ENCODE results near the gene CDCA4. TPM values are rescaled to one million over a fixed set of nuclear protein-coding genes. Genes with fewer than 3 reads are reported as not detected.

CDCA4 gene
- total and polyA plus RNA-seq, 2 donors, result 10.7 to 28.5 TPM

DNA sequence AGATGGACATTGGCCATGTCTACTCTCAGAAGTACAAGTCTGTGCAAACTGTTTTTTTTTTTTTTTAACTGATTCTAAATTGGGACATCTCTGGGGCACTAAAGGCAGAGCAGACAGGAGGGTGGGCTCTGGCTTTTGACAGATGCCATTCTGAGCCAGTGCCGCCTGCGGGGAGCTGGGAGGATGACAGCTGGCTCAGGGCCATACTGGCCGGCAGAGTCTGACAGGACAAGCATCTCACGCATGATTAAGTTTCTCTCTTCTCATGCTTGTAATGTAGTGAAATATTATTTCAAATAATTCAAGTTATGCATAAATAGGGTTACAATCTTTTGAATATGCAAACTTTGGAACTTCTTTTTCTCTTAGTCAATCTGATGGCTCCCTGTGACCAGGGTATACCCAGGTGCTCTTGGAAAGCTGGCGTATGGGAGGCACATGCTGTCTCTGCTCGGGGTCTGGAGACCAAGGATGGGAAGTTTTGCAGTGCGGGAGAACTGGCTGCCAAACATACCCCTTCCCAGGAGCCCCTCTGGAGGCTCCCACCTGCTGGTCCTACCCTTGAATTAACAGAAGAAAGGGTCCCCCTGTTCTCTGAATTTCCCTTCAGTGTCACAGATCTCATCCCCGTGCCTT is 7.6 kb downstream of the CDCA4 start:
- no peak for DNase-seq (ENCODE audit: low read depth in 6 of 9, low spot score in 9 of 9)
- Histone ChIP-seq H3K4me1 (ENCODE audit: control insufficient read depth in 2 of 2, insufficient read depth in 2 of 2, low read length in 2 of 2) (peaks cover 17 to 39% of the 10 kb centered on the region in 2 donors), H3K27ac (ENCODE audit: low read depth in 1 of 2, low read length in 1 of 2) (no peak overlapping the region), H3K27me3 (ENCODE audit: control insufficient read depth in 2 of 2, insufficient read depth in 1 of 2, low read length in 1 of 2) (no peaks in the 10 kb centered on the region), H3K36me3 (ENCODE audit: control insufficient read depth in 2 of 2, insufficient read depth in 2 of 2, low read length in 1 of 2) (peaks cover 38 to 64% of the 10 kb centered on the region in 2 donors), H3K4me3 (ENCODE audit: low read length in 2 of 2) (no peak overlapping the region), H3K9me3 (ENCODE audit: control insufficient read depth in 2 of 2, insufficient read depth in 1 of 2, low read length in 1 of 2) (no peaks in the 10 kb centered on the region)
- WGBS, result 91% methylated on average over 8 of the region's 8 CpGs

DNA sequence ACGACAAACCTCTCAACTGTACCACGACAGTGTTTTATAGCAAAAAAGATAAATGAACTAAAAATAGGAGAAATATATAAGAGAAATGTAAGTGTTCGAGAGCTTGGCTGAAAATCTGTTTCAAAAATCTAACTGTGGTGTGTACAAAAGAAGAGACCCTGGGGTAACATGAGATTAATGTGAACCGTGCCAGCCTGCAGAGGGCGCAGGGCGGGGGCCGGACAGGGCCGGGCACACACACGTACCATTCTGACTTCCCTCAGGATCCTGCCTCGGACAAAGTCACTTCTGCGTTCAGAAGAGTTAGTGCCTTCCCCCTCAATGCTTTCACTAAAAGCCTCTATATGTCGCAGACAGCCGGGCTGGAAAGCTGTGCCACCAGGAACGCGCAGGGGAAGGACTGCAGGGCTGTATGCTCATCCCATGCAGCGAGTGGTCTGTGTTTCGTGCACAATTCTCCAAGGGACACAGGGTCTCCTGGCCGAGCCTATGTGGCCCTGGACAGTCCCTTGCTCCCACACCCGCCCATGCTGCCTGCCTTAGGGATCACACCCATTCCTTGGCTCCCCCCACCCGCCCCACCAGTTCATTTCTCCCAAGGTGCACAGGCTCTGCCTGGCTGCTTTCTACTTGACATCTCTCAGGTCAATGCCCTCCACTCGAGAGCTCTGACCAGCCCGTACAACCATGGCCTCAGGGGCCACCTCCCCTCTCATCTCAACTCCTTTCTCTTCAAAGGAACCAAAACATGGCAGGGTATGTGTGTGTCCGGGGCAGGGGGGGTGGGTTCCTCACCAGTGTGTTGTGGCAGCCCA is 8.5 kb downstream of the CDCA4 start:
- Histone ChIP-seq H3K36me3 (ENCODE audit: control insufficient read depth in 2 of 2, insufficient read depth in 2 of 2, low read length in 1 of 2) (peaks cover 46 to 67% of the 10 kb centered on the region in 2 donors), H3K4me1 (ENCODE audit: control insufficient read depth in 2 of 2, insufficient read depth in 2 of 2, low read length in 2 of 2) (peaks cover 17 to 34% of the 10 kb centered on the region in 2 donors), H3K9me3 (ENCODE audit: control insufficient read depth in 2 of 2, insufficient read depth in 1 of 2, low read length in 1 of 2) (no peaks in the 10 kb centered on the region), H3K27me3 (ENCODE audit: control insufficient read depth in 2 of 2, insufficient read depth in 1 of 2, low read length in 1 of 2) (no peaks in the 10 kb centered on the region), H3K27ac (ENCODE audit: low read depth in 1 of 2, low read length in 1 of 2) (no peak overlapping the region), H3K4me3 (ENCODE audit: low read length in 2 of 2) (no peak overlapping the region)
- 93% methylated on average over 23 of the region's 23 CpGs for WGBS
- no peak for DNase-seq (ENCODE audit: low read depth in 6 of 9, low spot score in 9 of 9)

DNA sequence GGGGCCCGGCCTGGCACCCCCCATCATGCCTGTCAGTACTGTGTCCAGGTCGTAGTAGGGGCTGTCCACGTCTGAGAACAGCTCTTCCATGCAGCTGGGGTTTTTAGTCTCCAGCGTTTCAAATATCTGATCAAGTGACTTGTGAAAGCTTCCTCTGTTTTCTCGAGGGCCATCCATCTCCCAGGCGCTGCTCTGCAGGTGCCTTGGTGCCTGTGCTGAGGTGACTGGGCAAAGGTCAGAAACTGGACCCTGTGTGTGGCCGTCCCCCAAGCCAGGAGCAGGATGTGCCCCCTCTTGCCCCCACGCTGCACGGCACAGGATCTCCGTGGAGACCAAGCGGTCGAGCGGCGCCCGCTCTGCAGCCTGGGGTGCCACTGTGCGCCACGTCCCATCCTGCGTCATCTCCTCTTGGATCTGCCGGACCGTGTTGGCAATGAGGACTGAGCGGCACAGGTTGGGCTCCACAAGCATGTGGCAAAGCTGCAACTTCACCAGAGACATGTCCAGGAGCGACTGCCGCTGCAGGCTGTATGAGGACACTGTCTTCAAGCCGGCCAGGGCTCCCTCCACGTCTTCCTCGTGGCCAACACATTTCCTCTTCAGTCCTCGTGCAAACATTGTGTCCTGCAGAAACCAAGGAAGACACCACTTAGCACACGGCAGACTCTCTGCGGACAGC is 9.4 kb downstream of the CDCA4 start:
- H3K9me3 ChIP-seq (ENCODE audit: control insufficient read depth in 2 of 2, insufficient read depth in 1 of 2, low read length in 1 of 2), result no peaks in the 10 kb centered on the region
- no peaks in the 10 kb centered on the region for H3K27me3 ChIP-seq (ENCODE audit: control insufficient read depth in 2 of 2, insufficient read depth in 1 of 2, low read length in 1 of 2)
- no peak for DNase-seq (ENCODE audit: low read depth in 6 of 9, low spot score in 9 of 9)
- peaks cover 55 to 73% of the 10 kb centered on the region in 2 donors for H3K36me3 ChIP-seq (ENCODE audit: control insufficient read depth in 2 of 2, insufficient read depth in 2 of 2, low read length in 1 of 2)
- peaks cover 10 to 25% of the 10 kb centered on the region in 2 donors for H3K4me1 ChIP-seq (ENCODE audit: control insufficient read depth in 2 of 2, insufficient read depth in 2 of 2, low read length in 2 of 2)
- 92% methylated on average over 29 of the region's 29 CpGs for WGBS
- H3K27ac ChIP-seq (ENCODE audit: low read depth in 1 of 2, low read length in 1 of 2), result no peak overlapping the region
- no peak overlapping the region for H3K4me3 ChIP-seq (ENCODE audit: low read length in 2 of 2)

DNA sequence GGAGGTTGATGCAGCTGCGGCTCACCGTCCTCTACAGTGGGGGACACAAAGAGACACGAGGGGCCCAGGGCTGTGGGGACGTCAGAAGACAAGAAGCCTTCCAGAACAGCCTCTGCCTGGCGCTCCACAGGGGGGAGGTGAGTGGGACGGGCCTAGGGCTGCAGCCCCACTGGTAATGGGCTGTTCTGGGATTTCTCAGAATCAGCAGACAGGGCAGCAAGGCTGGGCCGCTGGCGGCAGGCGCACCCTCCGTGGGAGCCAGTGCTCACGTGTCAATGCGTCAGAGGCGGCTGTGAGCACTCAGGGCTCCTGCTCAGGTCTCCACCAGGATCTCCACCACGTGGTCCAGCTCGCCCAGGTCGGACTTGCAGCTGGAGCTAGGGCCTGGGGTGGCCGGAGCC is 10.0 kb downstream of the CDCA4 start:
- Histone ChIP-seq H3K27ac (ENCODE audit: low read depth in 1 of 2, low read length in 1 of 2) (no peak overlapping the region), H3K4me1 (ENCODE audit: control insufficient read depth in 2 of 2, insufficient read depth in 2 of 2, low read length in 2 of 2) (peaks cover 9 to 19% of the 10 kb centered on the region in 2 donors)

DNA sequence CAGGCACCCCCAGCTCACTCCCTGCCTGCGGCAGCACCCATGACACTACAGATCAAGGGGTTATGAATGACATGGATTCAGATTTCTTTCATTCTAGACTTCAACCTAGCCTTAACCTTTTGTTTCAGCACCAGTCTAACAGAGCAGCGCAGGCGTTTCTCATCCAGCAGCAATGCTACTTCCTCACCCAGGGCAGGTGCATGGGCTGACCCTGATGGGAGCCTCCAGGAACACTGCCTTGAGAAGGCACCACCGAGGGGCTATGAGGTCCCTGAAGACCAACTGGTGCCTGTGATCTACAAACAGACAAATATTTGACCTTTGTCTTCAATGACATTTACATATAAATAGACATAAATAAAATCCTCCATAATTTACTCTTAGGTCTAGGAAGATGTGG is 10.8 kb downstream of the CDCA4 start:
- no peaks in the 10 kb centered on the region for H3K9me3 ChIP-seq (ENCODE audit: control insufficient read depth in 2 of 2, insufficient read depth in 1 of 2, low read length in 1 of 2)
- H3K4me1 ChIP-seq (ENCODE audit: control insufficient read depth in 2 of 2, insufficient read depth in 2 of 2, low read length in 2 of 2), result peaks cover 9 to 11% of the 10 kb centered on the region in 2 donors
- H3K27ac ChIP-seq (ENCODE audit: low read depth in 1 of 2, low read length in 1 of 2), result no peak overlapping the region
- H3K4me3 ChIP-seq (ENCODE audit: low read length in 2 of 2), result no peak overlapping the region
- no peaks in the 10 kb centered on the region for H3K27me3 ChIP-seq (ENCODE audit: control insufficient read depth in 2 of 2, insufficient read depth in 1 of 2, low read length in 1 of 2)
- H3K36me3 ChIP-seq (ENCODE audit: control insufficient read depth in 2 of 2, insufficient read depth in 2 of 2, low read length in 1 of 2), result peaks cover 64 to 70% of the 10 kb centered on the region in 2 donors
- 99% methylated on average over 4 of the region's 4 CpGs for WGBS
- no peak for DNase-seq (ENCODE audit: low read depth in 6 of 9, low spot score in 9 of 9)

More for the DNA sequence above, 10.0 kb downstream of the CDCA4 start:
- Histone ChIP-seq H3K36me3 (ENCODE audit: control insufficient read depth in 2 of 2, insufficient read depth in 2 of 2, low read length in 1 of 2) (peaks cover 59 to 70% of the 10 kb centered on the region in 2 donors), H3K9me3 (ENCODE audit: control insufficient read depth in 2 of 2, insufficient read depth in 1 of 2, low read length in 1 of 2) (no peaks in the 10 kb centered on the region), H3K4me3 (ENCODE audit: low read length in 2 of 2) (no peak overlapping the region), H3K27me3 (ENCODE audit: control insufficient read depth in 2 of 2, insufficient read depth in 1 of 2, low read length in 1 of 2) (no peaks in the 10 kb centered on the region)
- WGBS, result 85% methylated on average over 17 of the region's 17 CpGs
- no peak for DNase-seq (ENCODE audit: low read depth in 6 of 9, low spot score in 9 of 9)

DNA sequence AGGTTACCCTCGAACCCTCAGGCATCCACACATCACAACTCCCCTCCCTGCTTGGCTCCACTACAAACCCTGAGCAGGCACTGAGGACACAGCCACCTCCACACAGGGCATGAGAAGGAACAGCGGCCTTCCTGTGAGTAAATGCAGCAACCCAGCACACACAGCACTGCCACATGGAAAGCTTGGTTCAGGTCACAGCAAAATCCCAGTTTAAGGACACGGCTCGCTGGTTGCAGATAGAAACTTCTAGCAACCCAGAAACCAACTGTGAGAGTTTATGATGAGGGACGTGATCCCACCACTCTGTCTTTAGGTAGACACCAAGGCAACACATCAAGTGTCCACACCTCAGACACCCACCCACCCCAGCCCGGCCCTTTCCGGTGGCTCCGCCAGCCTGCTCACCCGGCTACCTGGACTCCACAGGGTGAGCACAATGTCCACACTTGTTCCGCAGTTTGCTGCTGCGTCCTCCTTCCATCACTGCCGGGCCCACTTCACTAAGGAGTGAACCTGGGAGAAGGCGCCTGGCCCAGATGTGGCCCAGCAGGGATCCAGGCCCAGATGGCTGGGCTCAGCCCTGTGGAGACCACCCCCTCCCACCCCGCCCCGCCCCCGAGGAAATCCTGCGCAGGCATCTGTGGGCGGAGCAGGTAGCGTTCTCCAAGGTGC is 13.2 kb downstream of the CDCA4 start:
- Histone ChIP-seq H3K27me3 (ENCODE audit: control insufficient read depth in 2 of 2, insufficient read depth in 1 of 2, low read length in 1 of 2) (no peaks in the 10 kb centered on the region), H3K27ac (ENCODE audit: low read depth in 1 of 2, low read length in 1 of 2) (peak overlapping the region in 1 of 2 donors; percentile 18), H3K36me3 (ENCODE audit: control insufficient read depth in 2 of 2, insufficient read depth in 2 of 2, low read length in 1 of 2) (peaks cover 60 to 64% of the 10 kb centered on the region in 2 donors), H3K9me3 (ENCODE audit: control insufficient read depth in 2 of 2, insufficient read depth in 1 of 2, low read length in 1 of 2) (no peaks in the 10 kb centered on the region), H3K4me3 (ENCODE audit: low read length in 2 of 2) (no peak overlapping the region), H3K4me1 (ENCODE audit: control insufficient read depth in 2 of 2, insufficient read depth in 2 of 2, low read length in 2 of 2) (no peaks in the 10 kb centered on the region)
- 97% methylated on average over 19 of the region's 19 CpGs for WGBS
- no peak for DNase-seq (ENCODE audit: low read depth in 6 of 9, low spot score in 9 of 9)

DNA sequence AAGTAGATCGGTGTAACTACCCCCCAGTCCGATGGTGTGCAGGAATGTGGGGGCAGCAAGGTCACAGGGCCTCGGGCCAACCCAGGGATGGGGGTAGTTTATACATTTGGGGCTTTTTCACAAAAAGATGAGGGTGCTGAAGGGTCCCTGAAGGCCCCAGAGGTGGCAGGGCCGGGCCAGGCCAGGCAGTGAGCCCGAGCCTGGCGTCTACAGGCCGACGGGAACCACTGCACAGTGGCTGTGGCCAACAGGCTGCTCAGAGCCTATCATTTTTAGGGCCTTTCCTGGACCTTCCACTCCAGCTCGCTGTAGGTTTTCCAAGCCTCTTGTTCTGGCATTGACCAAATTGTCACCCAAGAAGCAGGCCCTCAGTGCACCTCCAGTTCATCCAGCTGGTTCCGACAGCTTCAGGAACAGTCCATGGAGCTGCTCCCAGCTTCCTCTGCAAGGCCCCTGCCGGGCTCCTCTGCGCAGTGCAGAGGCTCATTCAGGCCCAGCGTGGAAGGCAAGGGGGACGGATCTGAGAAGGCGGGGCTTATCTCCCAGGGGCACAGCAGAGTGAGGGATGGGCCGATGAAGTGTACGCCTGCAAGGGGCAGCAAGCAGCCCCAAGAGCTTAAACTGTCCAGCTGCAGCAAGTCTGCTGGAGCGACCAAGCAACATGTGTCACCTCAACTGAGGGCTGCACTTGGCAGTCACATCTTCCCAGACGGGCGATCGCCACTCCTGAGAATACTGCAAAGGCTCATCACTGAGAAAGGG is 13.9 kb downstream of the CDCA4 start:
- no peaks in the 10 kb centered on the region for H3K4me1 ChIP-seq (ENCODE audit: control insufficient read depth in 2 of 2, insufficient read depth in 2 of 2, low read length in 2 of 2)
- H3K27me3 ChIP-seq (ENCODE audit: control insufficient read depth in 2 of 2, insufficient read depth in 1 of 2, low read length in 1 of 2), result no peaks in the 10 kb centered on the region
- H3K36me3 ChIP-seq (ENCODE audit: control insufficient read depth in 2 of 2, insufficient read depth in 2 of 2, low read length in 1 of 2), result peaks cover 52 to 60% of the 10 kb centered on the region in 2 donors
- 97% methylated on average over 21 of the region's 21 CpGs for WGBS
- H3K9me3 ChIP-seq (ENCODE audit: control insufficient read depth in 2 of 2, insufficient read depth in 1 of 2, low read length in 1 of 2), result no peaks in the 10 kb centered on the region
- no peak overlapping the region for H3K27ac ChIP-seq (ENCODE audit: low read depth in 1 of 2, low read length in 1 of 2)
- DNase-seq (ENCODE audit: low read depth in 6 of 9, low spot score in 9 of 9), result no peak
- H3K4me3 ChIP-seq (ENCODE audit: low read length in 2 of 2), result no peak overlapping the region

DNA sequence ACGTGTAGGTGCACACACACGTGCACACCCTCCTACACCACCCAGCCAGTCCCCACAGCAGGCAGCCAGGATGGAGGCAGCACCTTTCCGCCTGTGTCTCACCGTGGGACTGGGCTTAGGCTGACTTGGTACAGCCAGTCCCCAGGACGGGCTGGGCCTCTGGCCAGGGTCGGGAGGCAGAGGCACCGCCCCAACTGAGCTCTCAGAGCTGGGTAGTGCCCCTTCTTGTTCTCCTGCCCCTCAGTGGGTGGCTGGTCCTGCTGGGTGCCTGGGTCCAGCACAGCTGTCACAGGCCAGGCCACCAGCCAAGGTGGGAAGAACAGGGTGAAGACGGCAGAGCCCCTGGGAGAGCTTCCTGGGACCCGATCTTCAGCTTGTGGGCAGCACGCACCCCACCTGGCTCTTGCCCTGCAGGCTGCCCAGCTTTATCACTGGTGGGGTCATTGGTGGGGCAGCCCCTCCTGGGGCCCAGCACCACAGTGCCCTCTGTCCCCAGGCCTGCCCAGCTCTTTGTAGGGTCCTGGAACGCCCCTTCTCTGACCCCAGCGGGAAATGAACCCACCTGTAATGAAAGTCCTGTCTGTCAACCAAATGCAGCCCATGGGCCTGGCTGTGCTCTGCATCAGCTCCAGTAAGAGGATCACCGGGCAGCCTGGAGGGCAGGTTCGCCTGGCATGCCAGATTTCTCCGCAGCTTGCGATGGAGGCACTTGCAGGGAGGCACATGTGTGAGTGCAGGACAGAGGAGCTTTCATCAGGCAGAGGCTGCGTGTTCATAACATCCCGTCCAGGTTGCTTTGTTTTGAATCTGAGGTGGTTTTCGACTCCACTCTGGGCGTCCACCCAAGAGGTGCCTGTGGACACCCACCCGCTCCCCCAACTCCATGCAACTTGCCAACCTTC is 14.7 kb downstream of the CDCA4 start:
- Histone ChIP-seq H3K4me1 (ENCODE audit: control insufficient read depth in 2 of 2, insufficient read depth in 2 of 2, low read length in 2 of 2) (no peaks in the 10 kb centered on the region), H3K27me3 (ENCODE audit: control insufficient read depth in 2 of 2, insufficient read depth in 1 of 2, low read length in 1 of 2) (no peaks in the 10 kb centered on the region), H3K27ac (ENCODE audit: low read depth in 1 of 2, low read length in 1 of 2) (no peak overlapping the region), H3K9me3 (ENCODE audit: control insufficient read depth in 2 of 2, insufficient read depth in 1 of 2, low read length in 1 of 2) (no peaks in the 10 kb centered on the region), H3K4me3 (ENCODE audit: low read length in 2 of 2) (no peak overlapping the region), H3K36me3 (ENCODE audit: control insufficient read depth in 2 of 2, insufficient read depth in 2 of 2, low read length in 1 of 2) (peaks cover 44 to 51% of the 10 kb centered on the region in 2 donors)
- 98% methylated on average over 21 of the region's 21 CpGs for WGBS
- DNase-seq (ENCODE audit: low read depth in 6 of 9, low spot score in 9 of 9), result no peak
